Measurements from ENCODE around the gene SPO11.

SPO11 gene

GRCh38 chr20:57379263-57379647 is 49.7 kb downstream of the SPO11 start:
- no peak for TF ChIP-seq CTCF (conservative IDR thresholded peaks at IDR 0.05; ENCODE audit: low read length)
- peaks cover 55% of the 10 kb centered on the region; the same call in 1 of the 2 replicates for H3K36me3 ChIP-seq (ENCODE audit: insufficient read depth, low read length)

GRCh38 chr20:57380081-57380750 is 50.6 kb downstream of the SPO11 start:
- H3K4me1 ChIP-seq (ENCODE audit: insufficient read depth, low read length, poor library complexity, severe bottlenecking) = no peaks in the 10 kb centered on the region
- TF ChIP-seq CTCF (conservative IDR thresholded peaks at IDR 0.05; ENCODE audit: low read length) (no peak), EZH2phosphoT487 (IDR thresholded peaks at IDR 0.05; ENCODE audit: borderline replicate concordance) (no peak)
- no peaks in the 10 kb centered on the region for H3F3A ChIP-seq (ENCODE audit: low read depth)
- no peak overlapping the region for H3K4me3 ChIP-seq (ENCODE audit: low read length, poor library complexity, severe bottlenecking)
- peaks cover 45% of the 10 kb centered on the region; the same call in 1 of the 2 replicates for H3K36me3 ChIP-seq (ENCODE audit: insufficient read depth, low read length)
- no peaks in the 10 kb centered on the region for H3K27me3 ChIP-seq (ENCODE audit: insufficient read depth, low read length, poor library complexity, severe bottlenecking)
- H3K9ac ChIP-seq (ENCODE audit: low read depth, low read length, poor library complexity, severe bottlenecking) = no peak overlapping the region
- H4K20me1 ChIP-seq (ENCODE audit: insufficient read depth, low read length, poor library complexity, severe bottlenecking) = no peaks in the 10 kb centered on the region
- H3K9me2 ChIP-seq (replicated peaks; ENCODE audit: low read depth, low read length) = no peaks in the 10 kb centered on the region
- H3K79me2 ChIP-seq (ENCODE audit: insufficient read depth, low read length) = no peaks in the 10 kb centered on the region
- H3K9me3 ChIP-seq (ENCODE audit: insufficient read depth, low read depth, low read length) = no peaks in the 10 kb centered on the region
- no peak overlapping the region for H2AFZ ChIP-seq (ENCODE audit: low read length)
- no peak overlapping the region for H3K4me2 ChIP-seq (ENCODE audit: low read depth, low read length, poor library complexity, severe bottlenecking)

More at GRCh38 chr20:57379263-57379647, 49.7 kb downstream of the SPO11 start:
- no peaks in the 10 kb centered on the region for H3K27me3 ChIP-seq (ENCODE audit: insufficient read depth, low read length, poor library complexity, severe bottlenecking)
- no peak overlapping the region for H2AFZ ChIP-seq (ENCODE audit: low read length)
- H3K9me3 ChIP-seq (ENCODE audit: insufficient read depth, low read depth, low read length) = no peaks in the 10 kb centered on the region
- no peaks in the 10 kb centered on the region for H3F3A ChIP-seq (ENCODE audit: low read depth)
- H3K4me1 ChIP-seq (ENCODE audit: insufficient read depth, low read length, poor library complexity, severe bottlenecking) = no peaks in the 10 kb centered on the region
- H3K79me2 ChIP-seq (ENCODE audit: insufficient read depth, low read length) = no peaks in the 10 kb centered on the region
- no peaks in the 10 kb centered on the region for H3K9me2 ChIP-seq (replicated peaks; ENCODE audit: low read depth, low read length)
- H3K4me3 ChIP-seq (ENCODE audit: low read length, poor library complexity, severe bottlenecking) = no peak overlapping the region
- H3K9ac ChIP-seq (ENCODE audit: low read depth, low read length, poor library complexity, severe bottlenecking) = no peak overlapping the region
- H4K20me1 ChIP-seq (ENCODE audit: insufficient read depth, low read length, poor library complexity, severe bottlenecking) = no peaks in the 10 kb centered on the region
- no peak overlapping the region for H3K4me2 ChIP-seq (ENCODE audit: low read depth, low read length, poor library complexity, severe bottlenecking)

GRCh38 chr20:57381596-57382503 is 52.2 kb downstream of the SPO11 start:
- Histone ChIP-seq H3K9ac (ENCODE audit: low read depth, low read length, poor library complexity, severe bottlenecking) (no peak overlapping the region), H3K27me3 (ENCODE audit: insufficient read depth, low read length, poor library complexity, severe bottlenecking) (no peaks in the 10 kb centered on the region), H3K4me2 (ENCODE audit: low read depth, low read length, poor library complexity, severe bottlenecking) (no peak overlapping the region), H3K36me3 (ENCODE audit: insufficient read depth, low read length) (peaks cover 29% of the 10 kb centered on the region; the same call in 1 of the 2 replicates), H3F3A (ENCODE audit: low read depth) (no peaks in the 10 kb centered on the region), H3K4me3 (ENCODE audit: low read length, poor library complexity, severe bottlenecking) (no peak overlapping the region), H4K20me1 (ENCODE audit: insufficient read depth, low read length, poor library complexity, severe bottlenecking) (no peaks in the 10 kb centered on the region), H2AFZ (ENCODE audit: low read length) (no peak overlapping the region), H3K79me2 (ENCODE audit: insufficient read depth, low read length) (no peaks in the 10 kb centered on the region), H3K4me1 (ENCODE audit: insufficient read depth, low read length, poor library complexity, severe bottlenecking) (no peaks in the 10 kb centered on the region), H3K9me2 (replicated peaks; ENCODE audit: low read depth, low read length) (no peaks in the 10 kb centered on the region), H3K9me3 (ENCODE audit: insufficient read depth, low read depth, low read length) (no peaks in the 10 kb centered on the region)
- peak; percentile 95 for TF ChIP-seq CTCF (conservative IDR thresholded peaks at IDR 0.05; ENCODE audit: low read length)
- TF ChIP-seq EZH2phosphoT487 (IDR thresholded peaks at IDR 0.05; ENCODE audit: borderline replicate concordance) = no peak

Data from Loucy (cell line).